ENCODE data around the gene LRWD1. TPM values are rescaled to one million over a fixed set of nuclear protein-coding genes. Genes with fewer than 3 reads are reported as not detected.

The LRWD1 gene
- total and polyA plus RNA-seq, 2 of the 13 experiments (the other 11 are each of a cell fraction or from before 2014, with no cell fraction given), result 8.5 to 16.3 TPM

GRCh38 chr7:102416406-102416805 is 48.4 kb upstream of the LRWD1 start:
- intact Hi-C loops (cut with micrococcal nuclease; ENCODE audit: unreplicated experiment) (no loop called here), in situ Hi-C loops (cut with HindIII; ENCODE audit: extremely low pct_ligation_motif_present, low pct_unique_long_range_greater_than_20kb) (no loop called here)
- FAIRE-seq (no peak), ATAC-seq (no peak), DNase-seq (ENCODE audit: low spot score) (no peak)
- no peak for TF ChIP-seq MIXL1 (CRISPR knock-in tag; IDR thresholded peaks at IDR 0.05)
- no peak for TF ChIP-seq ZNF891 (CRISPR knock-in tag; IDR thresholded peaks at IDR 0.05)
- TF ChIP-seq TBL1XR1 (IDR thresholded peaks at IDR 0.05; ENCODE audit: borderline replicate concordance, low read length, partially characterized antibody), result no peak
- no peak for TF ChIP-seq KLF15 (CRISPR knock-in tag; IDR thresholded peaks at IDR 0.05; ENCODE audit: borderline replicate concordance)
- TF ChIP-seq, protein P1, sequence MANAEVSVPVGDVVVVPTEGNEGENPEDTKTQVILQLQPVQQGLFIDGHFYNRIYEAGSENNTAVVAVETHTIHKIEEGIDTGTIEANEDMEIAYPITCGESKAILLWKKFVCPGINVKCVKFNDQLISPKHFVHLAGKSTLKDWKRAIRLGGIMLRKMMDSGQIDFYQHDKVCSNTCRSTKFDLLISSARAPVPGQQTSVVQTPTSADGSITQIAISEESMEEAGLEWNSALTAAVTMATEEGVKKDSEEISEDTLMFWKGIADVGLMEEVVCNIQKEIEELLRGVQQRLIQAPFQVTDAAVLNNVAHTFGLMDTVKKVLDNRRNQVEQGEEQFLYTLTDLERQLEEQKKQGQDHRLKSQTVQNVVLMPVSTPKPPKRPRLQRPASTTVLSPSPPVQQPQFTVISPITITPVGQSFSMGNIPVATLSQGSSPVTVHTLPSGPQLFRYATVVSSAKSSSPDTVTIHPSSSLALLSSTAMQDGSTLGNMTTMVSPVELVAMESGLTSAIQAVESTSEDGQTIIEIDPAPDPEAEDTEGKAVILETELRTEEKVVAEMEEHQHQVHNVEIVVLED (CRISPR knock-in tag; IDR thresholded peaks at IDR 0.05; ENCODE audit: borderline replicate concordance), result no peak
- TF ChIP-seq XBP1 (CRISPR knock-in tag; IDR thresholded peaks at IDR 0.05), result no peak
- TF ChIP-seq RFX1 (IDR thresholded peaks at IDR 0.05), result no peak
- no peak for TF ChIP-seq PAXIP1 (CRISPR knock-in tag; conservative IDR thresholded peaks at IDR 0.05)
- no peak for TF ChIP-seq NAIF1 (CRISPR knock-in tag; IDR thresholded peaks at IDR 0.05; ENCODE audit: borderline replicate concordance)
- no peak for TF ChIP-seq CBFB (CRISPR knock-in tag; IDR thresholded peaks at IDR 0.05)
- TF ChIP-seq ZKSCAN5 (CRISPR knock-in tag; IDR thresholded peaks at IDR 0.05), result no peak
- TF ChIP-seq, protein P2, sequence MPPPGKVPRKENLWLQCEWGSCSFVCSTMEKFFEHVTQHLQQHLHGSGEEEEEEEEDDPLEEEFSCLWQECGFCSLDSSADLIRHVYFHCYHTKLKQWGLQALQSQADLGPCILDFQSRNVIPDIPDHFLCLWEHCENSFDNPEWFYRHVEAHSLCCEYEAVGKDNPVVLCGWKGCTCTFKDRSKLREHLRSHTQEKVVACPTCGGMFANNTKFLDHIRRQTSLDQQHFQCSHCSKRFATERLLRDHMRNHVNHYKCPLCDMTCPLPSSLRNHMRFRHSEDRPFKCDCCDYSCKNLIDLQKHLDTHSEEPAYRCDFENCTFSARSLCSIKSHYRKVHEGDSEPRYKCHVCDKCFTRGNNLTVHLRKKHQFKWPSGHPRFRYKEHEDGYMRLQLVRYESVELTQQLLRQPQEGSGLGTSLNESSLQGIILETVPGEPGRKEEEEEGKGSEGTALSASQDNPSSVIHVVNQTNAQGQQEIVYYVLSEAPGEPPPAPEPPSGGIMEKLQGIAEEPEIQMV (CRISPR knock-in tag; IDR thresholded peaks at IDR 0.05; ENCODE audit: low read depth), result no peak
- TF ChIP-seq ZNF24 (IDR thresholded peaks at IDR 0.05), result no peak
- TF ChIP-seq RBAK (CRISPR knock-in tag; IDR thresholded peaks at IDR 0.05), result no peak
- TF ChIP-seq ZNF670 (CRISPR knock-in tag; IDR thresholded peaks at IDR 0.05; ENCODE audit: borderline replicate concordance), result no peak
- TF ChIP-seq ZNF552 (CRISPR knock-in tag; IDR thresholded peaks at IDR 0.05; ENCODE audit: borderline replicate concordance), result no peak
- TF ChIP-seq CBX1 (IDR thresholded peaks at IDR 0.05; ENCODE audit: low read depth), result no peak
- Histone ChIP-seq H3K4me1 (ENCODE audit: insufficient read depth, low read length) (no peaks in the 10 kb centered on the region), H3K4me3 (replicated peaks in 1 of 3; ENCODE audit: insufficient read depth in 1 of 3, low read depth in 2 of 3, low read length in 3 of 3) (no peak overlapping the region), H3K9ac (ENCODE audit: insufficient read depth, low read depth, low read length) (no peak overlapping the region), H3K27me3 (ENCODE audit: control insufficient read depth in 1 of 2, insufficient read depth in 2 of 2, low read length in 2 of 2) (no peaks in the 10 kb centered on the region), H4K20me1 (ENCODE audit: insufficient read depth, low read length) (peaks cover 8% of the 10 kb centered on the region; the same call in 1 of the 2 replicates), H3K36me3 (replicated peaks in 1 of 2; ENCODE audit: control insufficient read depth in 1 of 2, insufficient read depth in 2 of 2, low read length in 2 of 2) (peaks cover 17 to 85% of the 10 kb centered on the region in 2 experiments), H2AFZ (ENCODE audit: low read length) (no peak overlapping the region), H3K27ac (ENCODE audit: extremely low read length, insufficient read depth, low read length) (no peak overlapping the region), H3K9me3 (ENCODE audit: low read length) (no peaks in the 10 kb centered on the region), H3K4me2 (ENCODE audit: low read depth, low read length) (no peak overlapping the region), H3K79me2 (ENCODE audit: insufficient read depth, low read length) (no peaks in the 10 kb centered on the region)
- 97% methylated on average over 6 of the region's 6 CpGs for WGBS (ENCODE audit: low lambda C conversion rate)
- ChIA-PET CTCF (ENCODE audit: low intra/inter-chr PET ratio, low total read pairs) (no interaction called here), POLR2A (no interaction called here)
- BruUV-seq (replicated peaks), result no TSS peak
